D721Med (cell line): Measurements from ENCODE around the gene DPP8.
"Not testable (repeated sequence)": the region's sequence is repeated elsewhere in the genome, so short reads cannot be mapped to it uniquely, and the experiment has no call there.

Source experiments
- DNase-seq: peaks from one replicate; pipeline ENCODE4 v3.0.0; 2011; ENCODE audit warnings: low spot score; ENCODE audit not compliant: insufficient read length
- FAIRE-seq: peaks from 2 replicates; lab custom pipeline; 2011; peaks lifted over from hg19 to GRCh38; lab: Jason Lieb, UNC
- CTCF ChIP-seq: IDR thresholded peaks from 2 replicates; pipeline ENCODE4 v1.5.1; 2012; ENCODE audit warnings: mild to moderate bottlenecking, control low read depth; ENCODE audit not compliant: insufficient read depth; ENCODE audit errors: missing control alignments

DPP8 gene

GRCh38 chr15:65553691-65554090 lies 36.2 kb upstream of the DPP8 start:
- DNase-seq (no peak), FAIRE-seq (no peak)
- no peak for TF ChIP-seq CTCF

DNA sequence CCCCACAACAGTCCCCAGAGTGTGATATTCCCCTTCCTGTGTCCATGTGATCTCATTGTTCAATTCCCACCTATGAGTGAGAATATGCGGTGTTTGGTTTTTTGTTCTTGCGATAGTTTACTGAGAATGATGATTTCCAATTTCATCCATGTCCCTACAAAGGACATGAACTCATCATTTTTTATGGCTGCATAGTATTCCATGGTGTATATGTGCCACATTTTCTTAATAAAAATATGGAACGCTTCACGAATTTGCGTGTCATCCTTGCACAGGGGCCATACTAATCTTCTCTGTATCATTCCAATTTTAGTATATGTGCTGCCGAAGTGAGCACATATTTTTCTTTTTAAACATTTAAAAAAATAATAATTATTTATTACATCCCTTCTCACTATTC lies 35.4 kb upstream of the DPP8 start:
- FAIRE-seq, DNase-seq: not testable (repeated sequence)

DNA sequence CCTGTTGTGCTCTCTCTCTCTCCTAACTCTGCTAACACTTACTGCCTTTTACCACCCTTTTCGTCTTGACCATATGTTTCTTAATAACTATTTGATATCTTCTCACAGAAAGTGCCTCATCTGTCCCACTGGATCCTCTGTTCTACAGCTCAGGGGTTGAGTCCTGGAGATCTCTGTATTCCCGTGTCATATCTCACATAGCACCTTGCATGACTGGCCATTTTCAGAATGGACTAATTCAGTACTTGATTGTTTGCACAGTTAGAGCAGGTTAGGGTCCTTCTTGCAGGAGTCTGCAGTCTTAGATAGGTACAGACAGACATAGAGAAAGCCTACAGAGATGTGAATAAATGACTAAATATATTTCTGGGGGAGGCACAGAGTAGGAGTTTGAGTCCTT lies 33.7 kb upstream of the DPP8 start:
- DNase-seq (no peak), FAIRE-seq (no peak)
- TF ChIP-seq CTCF = no peak

- no peak for DNase-seq
- no peak for FAIRE-seq
- no peak for TF ChIP-seq CTCF
Observed at GRCh38 chr15:65550681-65551098, 33.2 kb upstream of the DPP8 start.

GRCh38 chr15:65549288-65549687 lies 31.8 kb upstream of the DPP8 start:
- FAIRE-seq, DNase-seq: not testable (repeated sequence)

GRCh38 chr15:65547841-65548240 lies 30.4 kb upstream of the DPP8 start:
- TF ChIP-seq CTCF = no peak
- DNase-seq (no peak), FAIRE-seq (no peak)

DNA sequence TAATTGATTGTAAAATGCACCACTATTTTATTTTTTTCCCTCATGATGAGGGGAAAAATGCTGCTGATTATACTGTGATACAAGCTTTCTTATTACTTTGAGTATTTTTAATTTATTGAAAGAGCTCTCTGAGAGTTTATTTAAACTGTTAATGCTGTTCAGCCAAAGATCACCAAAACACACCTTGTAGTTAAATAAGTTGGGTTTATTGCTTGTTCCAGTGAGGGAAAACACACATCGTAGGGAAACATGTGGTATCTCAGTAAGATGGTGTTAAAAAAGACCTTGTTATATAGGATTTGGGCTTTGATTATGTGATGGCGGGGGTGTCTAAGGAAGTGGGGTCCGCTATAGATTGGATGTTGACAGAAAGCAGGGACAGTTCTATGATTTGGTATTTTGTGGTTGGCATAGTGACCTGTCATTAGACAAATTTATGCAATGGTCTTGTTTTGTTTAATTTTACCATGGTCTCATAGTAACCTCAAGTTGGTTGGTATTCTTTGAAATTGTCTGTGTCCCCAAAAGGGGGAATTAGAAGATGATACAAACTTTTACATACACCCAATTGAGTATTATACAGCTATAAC lies 23.8 kb upstream of the DPP8 start:
- FAIRE-seq (no peak), DNase-seq (no peak)
- no peak for TF ChIP-seq CTCF

DNA sequence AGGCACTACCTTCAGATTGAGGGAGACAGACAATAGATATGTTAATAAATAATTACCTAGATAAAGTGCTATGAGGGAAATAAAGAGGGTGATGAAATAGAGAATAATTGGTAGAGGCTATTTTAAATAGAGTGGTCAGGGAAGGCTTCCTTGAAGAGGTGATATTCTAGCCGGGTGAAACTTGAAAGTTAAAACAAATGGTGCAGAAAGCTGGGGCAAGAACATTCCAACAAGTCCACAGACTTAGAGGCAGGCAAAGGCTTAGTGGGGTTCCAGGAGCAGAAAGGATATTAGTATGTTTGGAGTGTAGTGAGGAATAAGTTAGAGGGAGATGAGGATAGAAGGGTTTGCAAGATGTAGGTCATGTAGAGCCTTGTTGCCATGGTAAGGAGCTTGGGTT lies 22.8 kb upstream of the DPP8 start:
- no peak for FAIRE-seq
- no peak for DNase-seq
- no peak for TF ChIP-seq CTCF
